HepG2 (cell line): ENCODE measurements around the gene PAK1. TPM values are rescaled to one million over a fixed set of nuclear protein-coding genes. Genes with fewer than 3 reads are reported as not detected.

ENCODE experiments used
- ATAC-seq: fragments of 200-7000 bp; cut with Tn5 transposase; 3 replicates; pipeline ENCODE4 v1.9.1; 2020; ENCODE audit warnings: mild to moderate bottlenecking, moderate library complexity
- BruUV-seq: library from RNA; stranded (reverse); fragments of 400-500 nt; replicated peaks from 2 replicates; lab custom pipeline; 2021; lab: Mats Ljungman, UMichigan
- CTCF ChIA-PET: fragments of 300-600 bp; formaldehyde crosslinking; extraction: SDS; loops from one replicate; lab custom pipeline; 2021; ENCODE audit warnings: low total read pairs, inconsistent platforms, low intra/inter-chr PET ratio; lab: Yijun Ruan, JAX
- POLR2A ChIA-PET: fragments of 350-600 bp; sonication (Branson Sonifier 250); formaldehyde crosslinking; loops from one replicate; lab custom pipeline; 2020; ENCODE audit warnings: antibody characterized with exemption, inconsistent platforms; lab: Yijun Ruan, JAX
- DNase-seq: peaks from one replicate; pipeline ENCODE4 v3.0.0-alpha.2; 2015; ENCODE audit warnings: low spot score
- FAIRE-seq: peaks from 3 replicates; lab custom pipeline; 2011; peaks lifted over from hg19 to GRCh38; lab: Jason Lieb, UNC
- H2AFZ ChIP-seq: one replicate; pipeline ENCODE4 v1.6.1; 2011; ENCODE audit warnings: low read length, inconsistent platforms
- H3K27ac ChIP-seq: fragments of 300-600 bp; 3 replicates; pipeline ENCODE4 v1.8.0; 2011; ENCODE audit warnings: mixed run types, mild to moderate bottlenecking, mixed read lengths, low read length, inconsistent platforms; ENCODE audit not compliant: insufficient read depth; ENCODE audit errors: extremely low read length
- H3K27me3 ChIP-seq, 2 experiments: fragments of 200-600 bp in 1 of 2; 2 replicates in 1 of 2; 3 replicates in 1 of 2; pipeline versions ENCODE4 v1.6.0 to v1.8.0; 2011; ENCODE audit warnings: low read length in 2 of 2, mild to moderate bottlenecking in 2 of 2, moderate library complexity in 2 of 2, inconsistent platforms in 1 of 2; ENCODE audit not compliant: insufficient read depth in 2 of 2, control insufficient read depth in 1 of 2
- H3K36me3 ChIP-seq, 2 experiments: fragments of 200-600 bp in 1 of 2; replicated peaks in 1 of 2; 2 replicates in 1 of 2; 3 replicates in 1 of 2; pipeline versions ENCODE4 v1.5.1 to v1.8.0; 2011; ENCODE audit warnings: low read length in 2 of 2, inconsistent platforms in 1 of 2; ENCODE audit not compliant: insufficient read depth in 2 of 2, control insufficient read depth in 1 of 2
- H3K4me1 ChIP-seq: 2 replicates; pipeline ENCODE4 v1.5.1; 2012; ENCODE audit warnings: low read length, inconsistent platforms; ENCODE audit not compliant: insufficient read depth
- H3K4me2 ChIP-seq: 2 replicates; pipeline ENCODE4 v1.6.0; 2011; ENCODE audit warnings: low read depth, low read length, inconsistent platforms
- H3K4me3 ChIP-seq, 3 experiments: fragments of 200-600 bp in 1 of 3; sonication (generic), shearing (Covaris generic) in 1 of 3; replicated peaks in 1 of 3; 2 replicates each; pipeline ENCODE4 v1.5.1; 2011 to 2016; ENCODE audit warnings: low read length in 3 of 3, inconsistent platforms in 2 of 3, low read depth in 2 of 3, mild to moderate bottlenecking in 2 of 3, control low read depth in 1 of 3, mixed read lengths in 1 of 3; ENCODE audit not compliant: insufficient read depth in 1 of 3
- H3K79me2 ChIP-seq: one replicate; pipeline ENCODE4 v1.6.1; 2011; ENCODE audit warnings: low read length, inconsistent platforms; ENCODE audit not compliant: insufficient read depth
- H3K9ac ChIP-seq: 2 replicates; pipeline ENCODE4 v1.6.0; 2011; ENCODE audit warnings: mild to moderate bottlenecking, low read depth, low read length, inconsistent platforms; ENCODE audit not compliant: insufficient read depth
- H3K9me3 ChIP-seq: 2 replicates; pipeline ENCODE4 v1.5.1; 2012; ENCODE audit warnings: mild to moderate bottlenecking, low read length
- H4K20me1 ChIP-seq: 2 replicates; pipeline ENCODE4 v1.6.0; 2011; ENCODE audit warnings: inconsistent platforms, mild to moderate bottlenecking, low read length, moderate library complexity; ENCODE audit not compliant: insufficient read depth
- CENPX ChIP-seq: sonication (generic); formaldehyde crosslinking; IDR thresholded peaks from 2 replicates; pipeline ENCODE4 v1.9.0; 2021; ENCODE audit warnings: mild to moderate bottlenecking, missing genetic modification reagents, moderate library complexity
- HNF1A ChIP-seq, 2 experiments: sonication (generic) in 1 of 2; formaldehyde crosslinking in 1 of 2; IDR thresholded peaks; 2 replicates each; pipeline versions ENCODE4 v1.4.0 to v1.6.1; 2016 to 2020; ENCODE audit warnings: borderline replicate concordance in 1 of 2, low read depth in 1 of 2, mild to moderate bottlenecking in 1 of 2, missing genetic modification reagents in 1 of 2
- KLF6 ChIP-seq: IDR thresholded peaks from 2 replicates; pipeline ENCODE4 v1.8.0; 2016; ENCODE audit warnings: missing biosample characterization, missing genetic modification reagents
- NR2F2 ChIP-seq: IDR thresholded peaks from 2 replicates; pipeline ENCODE4 v1.6.1; 2012; ENCODE audit warnings: low read depth, inconsistent platforms, borderline replicate concordance
- SP1 ChIP-seq, 2 experiments: fragments of 450-650 bp in 1 of 2; sonication (generic) in 1 of 2; formaldehyde crosslinking in 1 of 2; IDR thresholded peaks; 2 replicates each; pipeline versions ENCODE4 v1.4.0 to v1.6.1; 2016 to 2020; ENCODE audit warnings: missing genetic modification reagents in 1 of 2
- SP2 ChIP-seq: sonication (generic); formaldehyde crosslinking; IDR thresholded peaks from 2 replicates; pipeline ENCODE4 v1.5.1; 2020; ENCODE audit warnings: mild to moderate bottlenecking, missing genetic modification reagents
- SP4 ChIP-seq: sonication (generic); formaldehyde crosslinking; IDR thresholded peaks from 2 replicates; pipeline ENCODE4 v1.8.1; 2023; ENCODE audit warnings: mild to moderate bottlenecking, missing genetic modification reagents
- WGBS: methylation state at CpG from one replicate; pipeline ENCODE4 v1.1.6; 2017; ENCODE audit warnings: low lambda C conversion rate; 5-methylcytosine and 5-hydroxymethylcytosine counted together
- in situ Hi-C: cut with HindIII; loops from 2 replicates; pipeline ENCODE4 v1.10.0; 2017; ENCODE audit warnings: low pct_unique_long_range_greater_than_20kb; ENCODE audit not compliant: extremely low pct_ligation_motif_present
- intact Hi-C: fragments of 100-400 bp; cut with micrococcal nuclease; formaldehyde crosslinking; loops from one replicate; pipeline ENCODE4 v1.10.0; 2022; ENCODE audit not compliant: unreplicated experiment
- polyA plus RNA-seq, 8 experiments: library from polyadenylated mRNA; depleted of rRNA in 3 of 8; stranded (reverse) in 7 of 8; unstranded in 1 of 8; fragments of >200 nt; fragmentation: Illumina TruSeq in 4 of 8; extraction: Trizol in 4 of 8; gene quantifications; 2 replicates each; pipeline versions ENCODE4 v1.2.1 to v1.2.3, GENCODE V29; 2011 to 2016; ENCODE audit warnings: low read depth in 4 of 8, missing spikeins in 1 of 8, mixed read lengths in 1 of 8; ENCODE audit not compliant: insufficient read depth in 1 of 8
- total RNA-seq, 5 experiments: library from RNA; depleted of rRNA; stranded (reverse); fragments of >200 nt; fragmentation: Illumina TruSeq; extraction: Trizol; gene quantifications; 2 replicates each; pipeline ENCODE4 v1.2.3, GENCODE V29; 2016; ENCODE audit warnings: low read depth in 1 of 5
- TF ChIP-seq, protein P1 (sequence below): sonication (generic); formaldehyde crosslinking; IDR thresholded peaks from 2 replicates; pipeline ENCODE4 v1.8.1; 2023; ENCODE audit warnings: missing genetic modification reagents, inconsistent platforms, borderline replicate concordance
- TF ChIP-seq, protein P2 (sequence below): sonication (generic); formaldehyde crosslinking; IDR thresholded peaks from 2 replicates; pipeline ENCODE4 v1.4.0; 2020; ENCODE audit warnings: missing genetic modification reagents

The PAK1 gene
- total and polyA plus RNA-seq, 2 of the 13 experiments (the other 11 are each of a cell fraction or from before 2014, with no cell fraction given), result 1.5 to 4.3 TPM

GRCh38 chr11:77512092-77512491 lies 38.2 kb upstream of the PAK1 start (continued):
- TF ChIP-seq SP2 (CRISPR knock-in tag), result no peak
- no peak for TF ChIP-seq CENPX (CRISPR knock-in tag)
- TF ChIP-seq, protein P1, sequence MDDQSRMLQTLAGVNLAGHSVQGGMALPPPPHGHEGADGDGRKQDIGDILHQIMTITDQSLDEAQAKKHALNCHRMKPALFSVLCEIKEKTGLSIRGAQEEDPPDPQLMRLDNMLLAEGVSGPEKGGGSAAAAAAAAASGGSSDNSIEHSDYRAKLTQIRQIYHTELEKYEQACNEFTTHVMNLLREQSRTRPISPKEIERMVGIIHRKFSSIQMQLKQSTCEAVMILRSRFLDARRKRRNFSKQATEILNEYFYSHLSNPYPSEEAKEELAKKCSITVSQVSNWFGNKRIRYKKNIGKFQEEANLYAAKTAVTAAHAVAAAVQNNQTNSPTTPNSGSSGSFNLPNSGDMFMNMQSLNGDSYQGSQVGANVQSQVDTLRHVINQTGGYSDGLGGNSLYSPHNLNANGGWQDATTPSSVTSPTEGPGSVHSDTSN (CRISPR knock-in tag), result no peak
- TF ChIP-seq, all 625 proteins: peak for 0

DNA sequence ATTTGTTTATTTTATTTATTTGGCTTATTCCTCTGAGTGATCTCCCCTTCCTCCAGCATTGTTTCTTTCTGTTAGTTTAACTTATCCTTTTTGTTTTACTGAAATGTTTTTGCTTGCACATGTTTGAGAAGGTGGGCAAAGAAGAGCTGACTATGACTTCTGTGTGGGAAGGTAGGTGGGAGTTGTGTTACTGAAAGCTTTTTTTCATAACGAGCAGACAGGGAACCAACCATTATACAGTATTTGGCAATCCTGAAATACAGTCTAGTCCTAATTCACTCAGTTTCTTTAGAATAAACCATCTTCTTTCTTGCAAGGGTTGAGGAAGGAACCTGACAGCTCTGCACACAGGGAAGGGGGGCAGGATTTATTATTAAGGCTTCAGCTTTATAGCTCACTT lies 37.0 kb upstream of the PAK1 start:
- Histone ChIP-seq H3K4me2 (no peak overlapping the region), H3K9me3 (no peaks in the 10 kb centered on the region), H3K79me2 (no peaks in the 10 kb centered on the region), H3K4me3 (no peak overlapping the region), H3K36me3 (no peaks in the 10 kb centered on the region), H2AFZ (no peak overlapping the region), H3K27ac (no peak overlapping the region), H3K4me1 (peaks cover 11% of the 10 kb centered on the region), H3K27me3 (no peaks in the 10 kb centered on the region), H4K20me1 (no peaks in the 10 kb centered on the region), H3K9ac (no peak overlapping the region)
- in situ Hi-C loops (no loop called here), intact Hi-C loops (no loop called here)
- CTCF ChIA-PET, result no interaction called here
- DNase-seq (no peak), FAIRE-seq (no peak), ATAC-seq (no peak)
- BruUV-seq, result no TSS peak
- POLR2A ChIA-PET, result no interaction called here
- WGBS, result 4% methylated on average over 1 of the region's 1 CpG
- TF ChIP-seq SP1 (IDR thresholded peaks at IDR 0.05) (no peak), SP1 (CRISPR knock-in tag; IDR thresholded peaks at IDR 0.05) (no peak), NR2F2 (no peak), KLF6 (CRISPR knock-in tag) (no peak), HNF1A (IDR thresholded peaks at IDR 0.05; ENCODE audit: low read depth) (no peak), HNF1A (CRISPR knock-in tag; IDR thresholded peaks at IDR 0.05; ENCODE audit: borderline replicate concordance) (no peak), SP4 (no peak)
- TF ChIP-seq, protein P2, sequence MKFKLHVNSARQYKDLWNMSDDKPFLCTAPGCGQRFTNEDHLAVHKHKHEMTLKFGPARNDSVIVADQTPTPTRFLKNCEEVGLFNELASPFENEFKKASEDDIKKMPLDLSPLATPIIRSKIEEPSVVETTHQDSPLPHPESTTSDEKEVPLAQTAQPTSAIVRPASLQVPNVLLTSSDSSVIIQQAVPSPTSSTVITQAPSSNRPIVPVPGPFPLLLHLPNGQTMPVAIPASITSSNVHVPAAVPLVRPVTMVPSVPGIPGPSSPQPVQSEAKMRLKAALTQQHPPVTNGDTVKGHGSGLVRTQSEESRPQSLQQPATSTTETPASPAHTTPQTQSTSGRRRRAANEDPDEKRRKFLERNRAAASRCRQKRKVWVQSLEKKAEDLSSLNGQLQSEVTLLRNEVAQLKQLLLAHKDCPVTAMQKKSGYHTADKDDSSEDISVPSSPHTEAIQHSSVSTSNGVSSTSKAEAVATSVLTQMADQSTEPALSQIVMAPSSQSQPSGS (CRISPR knock-in tag), result no peak
